Measurements from ENCODE around the gene EPB41L5. TPM values are rescaled to one million over a fixed set of nuclear protein-coding genes. Genes with fewer than 3 reads are reported as not detected.

EPB41L5 gene
- total and polyA plus RNA-seq, 12 donors: 3.8 to 18.8 (median 13.1) TPM

GRCh38 chr2:120176526-120176925 lies 163.6 kb downstream of the EPB41L5 start:
- peak overlapping the region in 4 of 10 donors; percentile 3 to 55 (median 38) for H3K4me3 ChIP-seq
- H3K9me3 ChIP-seq: no peaks in the 10 kb centered on the region
- peak overlapping the region in 2 of 10 donors; percentile 28 to 89 for H3K27ac ChIP-seq
- 64 to 70% methylated on average over 3 of the region's 3 CpGs for WGBS, 2 donors
- no peak for TF ChIP-seq CTCF (IDR thresholded peaks at IDR 0.05)
- no peaks in the 10 kb centered on the region for H3K27me3 ChIP-seq
- H3K36me3 ChIP-seq: peaks cover 0 to 14% (median 0%) of the 10 kb centered on the region in 9 donors
- peak in 1 of 8 donors; percentile 21 for ATAC-seq
- H3K4me1 ChIP-seq: peaks cover 0 to 24% (median 13%) of the 10 kb centered on the region in 9 donors
- no peak for DNase-seq
- intact Hi-C loops (cut with DNase I): loop anchor here in 5 of 10 donors (5.0 to 10.0 kb wide), 7 partner anchors 162 to 534 kb away; partner anchors contain the start of genes EPB41L5 (in 1 of the 5) and PTPN4 (in 1 of the 5)

DNA sequence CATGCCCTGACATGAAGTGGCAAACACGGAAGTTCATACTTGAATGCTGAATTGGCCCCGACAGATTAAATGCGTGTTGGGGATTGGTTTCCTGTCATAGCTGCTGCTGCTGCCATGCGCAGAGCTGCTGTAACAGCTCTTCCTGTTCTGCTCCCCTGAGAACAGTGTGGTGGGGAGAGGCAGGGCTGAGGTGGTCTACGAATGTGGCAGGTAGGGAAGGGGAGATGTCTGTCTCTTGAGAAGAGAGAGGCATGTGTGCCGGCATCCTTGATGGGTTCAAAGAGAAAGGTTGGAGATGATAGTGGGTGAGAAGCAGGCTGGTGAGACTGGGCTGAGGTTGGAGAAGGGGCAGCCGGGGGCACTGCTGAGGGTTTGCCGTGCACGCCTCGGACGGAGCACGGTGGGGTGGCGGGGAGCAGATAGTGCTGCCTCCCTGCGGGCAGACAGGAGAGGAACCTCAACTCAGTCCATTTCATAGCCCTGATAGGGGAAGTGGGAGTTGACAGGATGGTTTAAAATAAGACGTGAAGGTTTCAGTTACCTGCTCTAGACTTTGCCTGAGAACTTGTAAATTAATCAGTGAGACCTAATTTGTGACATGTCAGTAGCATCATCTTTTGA lies 164.2 kb downstream of the EPB41L5 start:
- intact Hi-C loops (cut with DNase I): loop anchor here in 5 of 10 donors (5.0 to 10.0 kb wide), 7 partner anchors 162 to 535 kb away; partner anchors contain the start of genes EPB41L5 (in 1 of the 5) and PTPN4 (in 1 of the 5)
- Histone ChIP-seq H3K36me3 (peaks cover 0 to 14% (median 0%) of the 10 kb centered on the region in 9 donors), H3K4me3 (peak overlapping the region in 7 of 10 donors; percentile 3 to 55 (median 38)), H3K27me3 (no peaks in the 10 kb centered on the region), H3K27ac (peak overlapping the region in 2 of 10 donors; percentile 28 to 89), H3K9me3 (no peaks in the 10 kb centered on the region), H3K4me1 (peaks cover 0 to 24% (median 13%) of the 10 kb centered on the region in 9 donors)
- peak in 8 of 9 donors; percentile 5 to 53 (median 23) for TF ChIP-seq CTCF (IDR thresholded peaks at IDR 0.05)
- DNase-seq (peak; percentile 8 to 35), ATAC-seq (peak; percentile 62 to 85 (median 70))
- 45 to 49% methylated on average over 15 of the region's 15 CpGs for WGBS, 2 donors

DNA sequence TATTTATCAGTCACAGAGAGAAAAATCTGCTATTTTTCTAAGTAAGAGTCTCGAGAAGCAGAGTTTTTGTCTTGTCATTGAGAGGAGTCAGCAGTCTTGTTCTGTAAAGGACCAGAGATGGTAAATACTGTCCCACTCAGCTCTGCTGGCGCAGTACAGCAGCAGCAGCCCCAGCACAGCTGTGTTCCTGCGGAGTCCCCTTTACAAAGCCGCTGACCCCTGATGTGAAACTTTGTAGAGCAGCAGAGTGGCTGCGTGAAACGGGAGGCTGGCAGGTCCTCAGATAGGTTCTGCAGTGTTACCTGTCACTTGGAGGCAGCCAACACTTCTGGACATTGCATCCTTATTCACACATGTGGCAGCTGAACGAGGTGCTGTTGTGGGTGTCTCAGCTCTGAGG lies 165.1 kb downstream of the EPB41L5 start:
- ATAC-seq (no peak), DNase-seq (no peak)
- no peak for TF ChIP-seq CTCF (IDR thresholded peaks at IDR 0.05)
- peak overlapping the region in 1 of 10 donors; percentile 89 for H3K27ac ChIP-seq
- peaks cover 0 to 14% (median 0%) of the 10 kb centered on the region in 9 donors for H3K36me3 ChIP-seq
- H3K9me3 ChIP-seq: no peaks in the 10 kb centered on the region
- no peak overlapping the region for H3K4me3 ChIP-seq
- peaks cover 0 to 24% (median 13%) of the 10 kb centered on the region in 9 donors for H3K4me1 ChIP-seq
- intact Hi-C loops (cut with DNase I): loop anchor here in 5 of 10 donors (5.0 to 10.0 kb wide), 7 partner anchors 163 to 536 kb away; partner anchors contain the start of genes EPB41L5 (in 1 of the 5) and PTPN4 (in 1 of the 5)
- no peaks in the 10 kb centered on the region for H3K27me3 ChIP-seq
- 95% methylated on average over 7 of the region's 7 CpGs for WGBS, 2 donors

GRCh38 chr2:120179396-120179795 lies 166.5 kb downstream of the EPB41L5 start:
- no peaks in the 10 kb centered on the region for H3K9me3 ChIP-seq
- H3K27me3 ChIP-seq: no peaks in the 10 kb centered on the region
- no peak for DNase-seq
- H3K27ac ChIP-seq: no peak overlapping the region
- WGBS, 2 donors: 97% methylated on average over 3 of the region's 3 CpGs
- peaks cover 0 to 24% (median 13%) of the 10 kb centered on the region in 9 donors for H3K4me1 ChIP-seq
- no peak overlapping the region for H3K4me3 ChIP-seq
- H3K36me3 ChIP-seq: peaks cover 0 to 14% (median 0%) of the 10 kb centered on the region in 9 donors
- intact Hi-C loops (cut with DNase I): loop anchor here in 5 of 10 donors (5.0 to 10.0 kb wide), 7 partner anchors 165 to 537 kb away; partner anchors contain the start of genes EPB41L5 (in 1 of the 5) and PTPN4 (in 1 of the 5)
- TF ChIP-seq CTCF (IDR thresholded peaks at IDR 0.05): no peak
- no peak for ATAC-seq

All from heart right ventricle (tissue), 16 donors.